ENCODE data around the gene PTTG1. TPM values are rescaled to one million over a fixed set of nuclear protein-coding genes. Genes with fewer than 3 reads are reported as not detected.
A peak's percentile ranks its signal among the peaks of the same experiment; 100 is the strongest.

The PTTG1 gene
- total RNA-seq, 1 experiment from 2014 or later: 245 TPM

- Histone ChIP-seq H3F3A (ENCODE audit: low read length, unreplicated experiment) (no peaks in the 10 kb centered on the region), H3K9ac (ENCODE audit: low read length) (no peak overlapping the region), H3K36me3 (ENCODE audit: low read depth, low read length) (no peaks in the 10 kb centered on the region), H3K9me2 (replicated peaks; ENCODE audit: low read length) (no peaks in the 10 kb centered on the region), H3K27me3 (ENCODE audit: low read length) (no peaks in the 10 kb centered on the region), H3K4me1 (ENCODE audit: insufficient read depth, low read length) (peaks cover 6% of the 10 kb centered on the region; the same call in 1 of the 2 replicates), H3K9me3 (ENCODE audit: low read length) (no peaks in the 10 kb centered on the region), H3K79me2 (ENCODE audit: low read length) (no peaks in the 10 kb centered on the region), H3K4me3 (ENCODE audit: low read length) (no peak overlapping the region), H3K27ac (ENCODE audit: low read length) (no peak overlapping the region), H4K20me1 (ENCODE audit: low read length) (no peaks in the 10 kb centered on the region), H3K4me2 (ENCODE audit: low read length) (no peak overlapping the region), H2AFZ (ENCODE audit: low read length) (no peak overlapping the region)
- TF ChIP-seq CTCF (conservative IDR thresholded peaks at IDR 0.05; ENCODE audit: low read depth, low read length): no peak
- no peak for TF ChIP-seq EZH2phosphoT487 (IDR thresholded peaks at IDR 0.05; ENCODE audit: borderline replicate concordance, low read length)
- no peak for TF ChIP-seq EZH2 (IDR thresholded peaks at IDR 0.05; ENCODE audit: low read length, unreplicated experiment)
- ATAC-seq (no peak), DNase-seq (no peak)
- BruUV-seq (replicated peaks): no TSS peak
- ChIA-PET POLR2A (ENCODE audit: unreplicated experiment) (no interaction called here), CTCF (interaction anchor here (2.3 kb wide), 1 partner anchor 24 kb away, joined by 8 read pairs; no protein-coding TSS in a partner anchor)
- intact Hi-C loops (cut with micrococcal nuclease): loop anchor here (10.0 kb wide), 1 partner anchor 348 kb away; no protein-coding TSS in a partner anchor
Measured at GRCh38 chr5:160437271-160437670, 15.6 kb downstream of the PTTG1 start.

- peak; percentile 75 for ATAC-seq
- Histone ChIP-seq H3K79me2 (ENCODE audit: low read length) (no peaks in the 10 kb centered on the region), H3K4me2 (ENCODE audit: low read length) (peak overlapping the region; percentile 91), H3K4me3 (ENCODE audit: low read length) (peak overlapping the region; percentile 70), H3K36me3 (ENCODE audit: low read depth, low read length) (no peaks in the 10 kb centered on the region), H3K9me2 (replicated peaks; ENCODE audit: low read length) (no peaks in the 10 kb centered on the region), H3K9me3 (ENCODE audit: low read length) (no peaks in the 10 kb centered on the region), H3F3A (ENCODE audit: low read length, unreplicated experiment) (no peaks in the 10 kb centered on the region), H4K20me1 (ENCODE audit: low read length) (no peaks in the 10 kb centered on the region), H3K27ac (ENCODE audit: low read length) (no peak overlapping the region), H3K27me3 (ENCODE audit: low read length) (no peaks in the 10 kb centered on the region), H3K4me1 (ENCODE audit: insufficient read depth, low read length) (peaks cover 6% of the 10 kb centered on the region; the same call in 1 of the 2 replicates), H3K9ac (ENCODE audit: low read length) (peak overlapping the region; percentile 40; the same call in 1 of the 2 replicates), H2AFZ (ENCODE audit: low read length) (peak overlapping the region; percentile 88)
- intact Hi-C loops (cut with micrococcal nuclease): loop anchor here (1.0 to 10.0 kb wide), 4 partner anchors 22 to 346 kb away; no protein-coding TSS in a partner anchor
- TF ChIP-seq CTCF (conservative IDR thresholded peaks at IDR 0.05; ENCODE audit: low read depth, low read length): peak; percentile 96
- TF ChIP-seq EZH2 (IDR thresholded peaks at IDR 0.05; ENCODE audit: low read length, unreplicated experiment): no peak
- peak; percentile 73 for DNase-seq
- CTCF ChIA-PET: interaction anchor here (0.6 to 2.3 kb wide), 6 partner anchors 17 to 71 kb away, joined by 3 to 9 read pairs (median 4); partner anchors contain the start of gene PTTG1
- no TSS peak for BruUV-seq (replicated peaks)
- POLR2A ChIA-PET (ENCODE audit: unreplicated experiment): no interaction called here
Measured at GRCh38 chr5:160438316-160439204, 16.9 kb downstream of the PTTG1 start.

All from PC-3 (cell line).